H9 (cell line): ENCODE measurements around the gene SH3PXD2B. TPM values are rescaled to one million over a fixed set of nuclear protein-coding genes. Genes with fewer than 3 reads are reported as not detected.
"Not testable (repeated sequence)": the region's sequence is repeated elsewhere in the genome, so short reads cannot be mapped to it uniquely, and the experiment has no call there.

ENCODE experiments used
- DNase-seq: peaks from one replicate; pipeline ENCODE4 v3.0.0-alpha.2; 2017
- H2AFZ ChIP-seq: one replicate; pipeline ENCODE4 v1.6.1; 2013; ENCODE audit warnings: mild to moderate bottlenecking, low read length, control low read depth, moderate library complexity
- H2AK5ac ChIP-seq: 2 replicates; pipeline ENCODE4 v1.6.1; 2013; ENCODE audit warnings: low read length, control low read depth, mixed read lengths; ENCODE audit not compliant: insufficient read length
- H2BK120ac ChIP-seq: one replicate; pipeline ENCODE4 v1.6.1; 2013; ENCODE audit warnings: low read depth, mild to moderate bottlenecking, low read length, control low read depth, inconsistent platforms; ENCODE audit not compliant: poor library complexity, severe bottlenecking
- H2BK12ac ChIP-seq: 2 replicates; pipeline ENCODE4 v1.6.1; 2013; ENCODE audit warnings: low read length, control low read depth, mixed read lengths, low read depth; ENCODE audit not compliant: insufficient read length
- H2BK15ac ChIP-seq: 2 replicates; pipeline ENCODE4 v1.6.1; 2013; ENCODE audit warnings: low read depth, low read length, control low read depth
- H2BK20ac ChIP-seq: one replicate; pipeline ENCODE4 v1.6.1; 2013; ENCODE audit warnings: low read depth, mild to moderate bottlenecking, low read length, control low read depth, inconsistent platforms; ENCODE audit not compliant: poor library complexity, severe bottlenecking
- H2BK5ac ChIP-seq: 2 replicates; pipeline ENCODE4 v1.6.1; 2013; ENCODE audit warnings: low read length, control low read depth, mixed read lengths; ENCODE audit not compliant: insufficient read length
- H3K14ac ChIP-seq: 2 replicates; pipeline ENCODE4 v1.6.1; 2013; ENCODE audit warnings: low read length, control low read depth; ENCODE audit not compliant: insufficient read depth
- H3K18ac ChIP-seq: 2 replicates; pipeline ENCODE4 v1.6.1; 2013; ENCODE audit warnings: low read depth, mild to moderate bottlenecking, mixed read lengths, low read length, control low read depth; ENCODE audit not compliant: insufficient read length
- H3K23ac ChIP-seq: 2 replicates; pipeline ENCODE4 v1.6.1; 2013; ENCODE audit warnings: low read length, control low read depth, mixed read lengths, low read depth; ENCODE audit not compliant: insufficient read length
- H3K23me2 ChIP-seq: 2 replicates; pipeline ENCODE4 v1.6.1; 2013; ENCODE audit warnings: low read depth, mild to moderate bottlenecking, mixed read lengths, low read length, control low read depth; ENCODE audit not compliant: insufficient read length, poor library complexity, severe bottlenecking
- H3K27ac ChIP-seq: 2 replicates; pipeline ENCODE4 v1.5.1; 2013; ENCODE audit warnings: low read length, control low read depth, mixed read lengths, low read depth; ENCODE audit not compliant: insufficient read length
- H3K27me3 ChIP-seq: 2 replicates; pipeline ENCODE4 v1.6.1; 2013; ENCODE audit warnings: low read length, control low read depth, inconsistent platforms; ENCODE audit not compliant: insufficient read depth
- H3K4ac ChIP-seq: 2 replicates; pipeline ENCODE4 v1.6.1; 2013; ENCODE audit warnings: low read depth, mild to moderate bottlenecking, control low read depth, inconsistent platforms, low read length, moderate library complexity
- H3K4me1 ChIP-seq: 2 replicates; pipeline ENCODE4 v1.6.1; 2013; ENCODE audit warnings: low read length, control low read depth, inconsistent platforms; ENCODE audit not compliant: insufficient read depth
- H3K4me2 ChIP-seq: 2 replicates; pipeline ENCODE4 v1.6.1; 2013; ENCODE audit warnings: low read length, control low read depth, mixed read lengths; ENCODE audit not compliant: insufficient read length, insufficient read depth
- H3K56ac ChIP-seq: 2 replicates; pipeline ENCODE4 v1.6.1; 2013; ENCODE audit warnings: low read depth, mild to moderate bottlenecking, mixed read lengths, low read length, control low read depth; ENCODE audit not compliant: insufficient read length
- H3K79me1 ChIP-seq: 2 replicates; pipeline ENCODE4 v1.6.1; 2013; ENCODE audit warnings: low read depth, mild to moderate bottlenecking, moderate library complexity, low read length, control low read depth, inconsistent platforms; ENCODE audit not compliant: insufficient read depth, poor library complexity, severe bottlenecking
- H3K79me2 ChIP-seq: 2 replicates; pipeline ENCODE4 v1.6.1; 2013; ENCODE audit warnings: low read length, control low read depth, inconsistent platforms; ENCODE audit not compliant: insufficient read depth
- H3K9ac ChIP-seq: 2 replicates; pipeline ENCODE4 v1.6.1; 2013; ENCODE audit warnings: low read length, control low read depth, mixed read lengths; ENCODE audit not compliant: insufficient read length; ENCODE audit errors: extremely low read depth
- H3K9me3 ChIP-seq: one replicate; pipeline ENCODE4 v1.6.1; 2013; ENCODE audit warnings: low read depth, low read length, inconsistent platforms; ENCODE audit not compliant: control insufficient read depth
- H3T11ph ChIP-seq: one replicate; pipeline ENCODE4 v1.6.1; 2013; ENCODE audit warnings: mild to moderate bottlenecking, low read length, control low read depth, inconsistent platforms
- H4K20me1 ChIP-seq: one replicate; pipeline ENCODE4 v1.6.1; 2013; ENCODE audit not compliant: control insufficient read depth, insufficient read length, insufficient read depth
- H4K5ac ChIP-seq: 2 replicates; pipeline ENCODE4 v1.6.1; 2013; ENCODE audit warnings: low read depth, mild to moderate bottlenecking, mixed read lengths, low read length, control low read depth; ENCODE audit not compliant: insufficient read length
- H4K8ac ChIP-seq: replicated peaks from 2 replicates; pipeline ENCODE4 v1.6.1; 2013; ENCODE audit warnings: low read length, control low read depth, mixed read lengths, low read depth; ENCODE audit not compliant: insufficient read length
- H4K91ac ChIP-seq: 2 replicates; pipeline ENCODE4 v1.6.1; 2013; ENCODE audit warnings: low read depth, mild to moderate bottlenecking, moderate library complexity, mixed read lengths, low read length, control low read depth; ENCODE audit not compliant: insufficient read length
- H3K27ac Mint-ChIP-seq, 3 experiments: 2 replicates in 2 of 3; 3 replicates in 1 of 3; pipeline ENCODE4 v1.8.0; 2020 to 2021; ENCODE audit warnings: mixed read lengths in 3 of 3, mild to moderate bottlenecking in 1 of 3, moderate library complexity in 1 of 3
- H3K27me3 Mint-ChIP-seq: 2 replicates; pipeline ENCODE4 v1.8.0; 2021; ENCODE audit warnings: low read depth, mild to moderate bottlenecking, moderate library complexity, mixed read lengths
- H3K36me3 Mint-ChIP-seq, 3 experiments: 2 replicates in 2 of 3; 3 replicates in 1 of 3; pipeline ENCODE4 v1.8.0; 2020 to 2021; ENCODE audit warnings: low read depth in 3 of 3, mixed read lengths in 3 of 3; ENCODE audit not compliant: insufficient read depth in 1 of 3
- H3K4me1 Mint-ChIP-seq, 2 experiments: 2 replicates each; pipeline ENCODE4 v1.8.0; 2020; ENCODE audit warnings: mixed read lengths in 2 of 2
- H3K4me3 Mint-ChIP-seq, 2 experiments: 2 replicates in 1 of 2; 3 replicates in 1 of 2; pipeline ENCODE4 v1.8.0; 2020 to 2021; ENCODE audit warnings: mild to moderate bottlenecking in 2 of 2, mixed read lengths in 2 of 2, moderate library complexity in 1 of 2
- H3K9me3 Mint-ChIP-seq, 2 experiments: 2 replicates in 1 of 2; 3 replicates in 1 of 2; pipeline ENCODE4 v1.8.0; 2020; ENCODE audit warnings: mild to moderate bottlenecking in 2 of 2, mixed read lengths in 2 of 2, moderate library complexity in 1 of 2
- CTCF ChIP-seq: fragments of 200-600 bp; sonication (generic); conservative IDR thresholded peaks from 3 replicates; pipeline ENCODE4 v1.8.0; 2021; ENCODE audit warnings: antibody characterized with exemption, mild to moderate bottlenecking
- WGBS: extraction: QIAGEN DNeasy Blood & Tissue Kit; methylation state at CpG from one replicate; pipeline ENCODE4 v1.1.7; 2013; ENCODE audit warnings: missing lambda C conversion rate, low lambda C conversion rate, mixed read lengths; ENCODE audit not compliant: insufficient read length; ENCODE audit errors: extremely low coverage; 5-methylcytosine and 5-hydroxymethylcytosine counted together
- total RNA-seq: library from RNA; stranded (reverse); gene quantifications from 2 replicates; pipeline ENCODE4 v1.2.1, GENCODE V29; 2021

Gene SH3PXD2B
- total RNA-seq, 1 experiment from 2014 or later = 49.0 TPM

- no peak overlapping the region for H3T11ph ChIP-seq
- Mint-ChIP-seq H3K9me3 (peaks cover 14 to 20% of the 10 kb centered on the region in 2 experiments), H3K4me3 (no peak overlapping the region), H3K36me3 (peaks cover 61 to 73% (median 66%) of the 10 kb centered on the region in 3 experiments), H3K27ac (peak overlapping the region in 2 of 3 experiments; percentile 15 to 63; a peak in 3 of 7 replicates), H3K27me3 (no peaks in the 10 kb centered on the region), H3K4me1 (peaks cover 63 to 77% of the 10 kb centered on the region in 2 experiments)
- no peak overlapping the region for H4K8ac ChIP-seq
- H2BK15ac ChIP-seq = no peak overlapping the region
- no peak overlapping the region for H3K23ac ChIP-seq
- WGBS = no CpG with 5 or more reads among the region's 6 CpGs
- no peak for DNase-seq
- no peaks in the 10 kb centered on the region for H3K27me3 ChIP-seq
- H3K56ac ChIP-seq = no peak overlapping the region
- H3K79me1 ChIP-seq = peaks cover 2% of the 10 kb centered on the region
- no peak overlapping the region for H2BK12ac ChIP-seq
- H3K14ac ChIP-seq = no peak overlapping the region
- H2BK120ac ChIP-seq = no peak overlapping the region
- no peak overlapping the region for H3K9ac ChIP-seq
- H2BK20ac ChIP-seq = no peak overlapping the region
- no peak overlapping the region for H3K18ac ChIP-seq
- no peaks in the 10 kb centered on the region for H3K79me2 ChIP-seq
- H3K4ac ChIP-seq = no peak overlapping the region
- H2AFZ ChIP-seq = no peak overlapping the region
- TF ChIP-seq CTCF = no peak
- H3K4me2 ChIP-seq = no peak overlapping the region
- H3K4me1 ChIP-seq = peaks cover 7% of the 10 kb centered on the region; the same call in 1 of the 2 replicates
- H2AK5ac ChIP-seq = no peak overlapping the region
- no peak overlapping the region for H3K27ac ChIP-seq
- no peaks in the 10 kb centered on the region for H4K20me1 ChIP-seq
- H3K9me3 ChIP-seq = no peaks in the 10 kb centered on the region
- H2BK5ac ChIP-seq = no peak overlapping the region
- no peak overlapping the region for H4K5ac ChIP-seq
- no peaks in the 10 kb centered on the region for H3K23me2 ChIP-seq
- H4K91ac ChIP-seq = no peak overlapping the region
These were observed 55.0 kb downstream of the SH3PXD2B start for GRCh38 chr5:172399336-172399735.

GRCh38 chr5:172398645-172399044, 55.7 kb downstream of the SH3PXD2B start:
- not testable (repeated sequence) for H4K8ac ChIP-seq, H4K20me1 ChIP-seq, H2BK15ac ChIP-seq, H3K27me3 Mint-ChIP-seq, H4K91ac ChIP-seq, H3K4me2 ChIP-seq, H3K23ac ChIP-seq, H4K5ac ChIP-seq, H2BK5ac ChIP-seq, H3K4ac ChIP-seq, H3K27ac ChIP-seq, H2BK20ac ChIP-seq, H3K27me3 ChIP-seq, H2AK5ac ChIP-seq, DNase-seq, H3K23me2 ChIP-seq, H3K79me2 ChIP-seq, H3K56ac ChIP-seq, H2BK120ac ChIP-seq, H3K4me1 ChIP-seq, H3K79me1 ChIP-seq, H3K14ac ChIP-seq, H3K9ac ChIP-seq, H3K9me3 ChIP-seq, H3K18ac ChIP-seq, H2AFZ ChIP-seq, H2BK12ac ChIP-seq, H3K4me3 Mint-ChIP-seq, H3T11ph ChIP-seq
- Mint-ChIP-seq H3K9me3 (peaks cover 14 to 20% of the 10 kb centered on the region in 2 experiments), H3K27ac (peak overlapping the region in 1 of 3 experiments; percentile 82; a peak in 1 of 7 replicates), H3K36me3 (peaks cover 67 to 79% (median 71%) of the 10 kb centered on the region in 3 experiments), H3K4me1 (peaks cover 61 to 75% of the 10 kb centered on the region in 2 experiments)
- WGBS = no CpG with 5 or more reads among the region's 4 CpGs
